ENCODE results near the gene LAMA4.
"Not testable (repeated sequence)": the region's sequence is repeated elsewhere in the genome, so short reads cannot be mapped to it uniquely, and the experiment has no call there.

LAMA4 gene

DNA sequence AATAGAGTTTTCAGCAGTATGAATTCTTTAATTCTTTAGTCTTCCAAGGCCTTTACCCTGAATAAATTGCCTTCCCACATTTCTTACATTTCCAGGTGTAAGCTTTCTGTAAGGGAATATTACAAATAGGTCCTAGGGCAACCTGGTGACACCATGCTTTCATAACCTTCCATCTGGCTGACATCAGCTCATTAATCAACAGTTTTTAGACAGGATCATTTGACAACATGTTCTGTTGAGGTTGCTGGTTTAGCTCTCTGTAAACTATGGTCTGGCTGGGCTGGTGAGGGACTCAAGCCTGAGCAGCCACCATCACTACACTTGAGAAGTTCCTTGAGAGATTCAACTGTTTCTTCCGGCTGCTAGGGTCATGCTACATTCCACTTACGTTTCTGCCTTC is 147.8 kb downstream of the LAMA4 start:
- Histone ChIP-seq H2AFZ (ENCODE audit: low read depth, low read length, severe bottlenecking) (no peak overlapping the region), H3K4me3 (ENCODE audit: insufficient read depth, low read length, poor library complexity, severe bottlenecking) (no peak overlapping the region), H3K79me2 (ENCODE audit: insufficient read depth, low read length) (no peaks in the 10 kb centered on the region), H3K4me2 (ENCODE audit: low read depth, low read length, poor library complexity, severe bottlenecking) (no peak overlapping the region), H3F3A (ENCODE audit: insufficient read depth) (no peaks in the 10 kb centered on the region), H3K9me2 (replicated peaks; ENCODE audit: insufficient read depth, low read length) (no peaks in the 10 kb centered on the region), H3K9ac (ENCODE audit: low read length) (no peak overlapping the region), H3K27ac (ENCODE audit: low read depth, low read length) (no peak overlapping the region), H3K36me3 (ENCODE audit: low read length) (no peaks in the 10 kb centered on the region), H4K20me1 (ENCODE audit: low read depth, low read length) (no peaks in the 10 kb centered on the region), H3K27me3 (ENCODE audit: low read length) (no peaks in the 10 kb centered on the region), H3K9me3 (ENCODE audit: insufficient read depth, low read length) (no peaks in the 10 kb centered on the region)
- TF ChIP-seq, protein P1, sequence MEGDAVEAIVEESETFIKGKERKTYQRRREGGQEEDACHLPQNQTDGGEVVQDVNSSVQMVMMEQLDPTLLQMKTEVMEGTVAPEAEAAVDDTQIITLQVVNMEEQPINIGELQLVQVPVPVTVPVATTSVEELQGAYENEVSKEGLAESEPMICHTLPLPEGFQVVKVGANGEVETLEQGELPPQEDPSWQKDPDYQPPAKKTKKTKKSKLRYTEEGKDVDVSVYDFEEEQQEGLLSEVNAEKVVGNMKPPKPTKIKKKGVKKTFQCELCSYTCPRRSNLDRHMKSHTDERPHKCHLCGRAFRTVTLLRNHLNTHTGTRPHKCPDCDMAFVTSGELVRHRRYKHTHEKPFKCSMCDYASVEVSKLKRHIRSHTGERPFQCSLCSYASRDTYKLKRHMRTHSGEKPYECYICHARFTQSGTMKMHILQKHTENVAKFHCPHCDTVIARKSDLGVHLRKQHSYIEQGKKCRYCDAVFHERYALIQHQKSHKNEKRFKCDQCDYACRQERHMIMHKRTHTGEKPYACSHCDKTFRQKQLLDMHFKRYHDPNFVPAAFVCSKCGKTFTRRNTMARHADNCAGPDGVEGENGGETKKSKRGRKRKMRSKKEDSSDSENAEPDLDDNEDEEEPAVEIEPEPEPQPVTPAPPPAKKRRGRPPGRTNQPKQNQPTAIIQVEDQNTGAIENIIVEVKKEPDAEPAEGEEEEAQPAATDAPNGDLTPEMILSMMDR (IDR thresholded peaks at IDR 0.05; ENCODE audit: insufficient read depth, low read length, poor library complexity, severe bottlenecking) = no peak
- no peak for TF ChIP-seq EZH2phosphoT487 (conservative IDR thresholded peaks at IDR 0.05; ENCODE audit: low read length)

GRCh38 chr6:112106026-112106425 is 148.3 kb downstream of the LAMA4 start:
- not testable (repeated sequence) for H3K9me2 ChIP-seq (replicated peaks; ENCODE audit: insufficient read depth, low read length); H3K4me2 ChIP-seq (ENCODE audit: low read depth, low read length, poor library complexity, severe bottlenecking); H2AFZ ChIP-seq (ENCODE audit: low read depth, low read length, severe bottlenecking); H3K4me3 ChIP-seq (ENCODE audit: insufficient read depth, low read length, poor library complexity, severe bottlenecking); H3K79me2 ChIP-seq (ENCODE audit: insufficient read depth, low read length); H3K9ac ChIP-seq (ENCODE audit: low read length); H3K36me3 ChIP-seq (ENCODE audit: low read length); H3K27me3 ChIP-seq (ENCODE audit: low read length); H4K20me1 ChIP-seq (ENCODE audit: low read depth, low read length); H3K27ac ChIP-seq (ENCODE audit: low read depth, low read length); H3F3A ChIP-seq (ENCODE audit: insufficient read depth); H3K9me3 ChIP-seq (ENCODE audit: insufficient read depth, low read length)

- H3K4me2 ChIP-seq (ENCODE audit: low read depth, low read length, poor library complexity, severe bottlenecking) = no peak overlapping the region
- H3K9me2 ChIP-seq (replicated peaks; ENCODE audit: insufficient read depth, low read length) = no peaks in the 10 kb centered on the region
- H3K79me2 ChIP-seq (ENCODE audit: insufficient read depth, low read length) = no peaks in the 10 kb centered on the region
- no peak overlapping the region for H3K9ac ChIP-seq (ENCODE audit: low read length)
- no peaks in the 10 kb centered on the region for H3K9me3 ChIP-seq (ENCODE audit: insufficient read depth, low read length)
- no peak overlapping the region for H2AFZ ChIP-seq (ENCODE audit: low read depth, low read length, severe bottlenecking)
- H3K36me3 ChIP-seq (ENCODE audit: low read length) = no peaks in the 10 kb centered on the region
- H3F3A ChIP-seq (ENCODE audit: insufficient read depth) = no peaks in the 10 kb centered on the region
- H3K4me3 ChIP-seq (ENCODE audit: insufficient read depth, low read length, poor library complexity, severe bottlenecking) = no peak overlapping the region
- TF ChIP-seq EZH2phosphoT487 (conservative IDR thresholded peaks at IDR 0.05; ENCODE audit: low read length) = no peak
- TF ChIP-seq, protein P1 (IDR thresholded peaks at IDR 0.05; ENCODE audit: insufficient read depth, low read length, poor library complexity, severe bottlenecking) = no peak
- H3K27ac ChIP-seq (ENCODE audit: low read depth, low read length) = no peak overlapping the region
- H3K27me3 ChIP-seq (ENCODE audit: low read length) = no peaks in the 10 kb centered on the region
- H4K20me1 ChIP-seq (ENCODE audit: low read depth, low read length) = no peaks in the 10 kb centered on the region
Measured at GRCh38 chr6:112100561-112100960, 153.8 kb downstream of the LAMA4 start.

- no peak overlapping the region for H2AFZ ChIP-seq (ENCODE audit: low read depth, low read length, severe bottlenecking)
- H3K9me2 ChIP-seq (replicated peaks; ENCODE audit: insufficient read depth, low read length) = no peaks in the 10 kb centered on the region
- H3K36me3 ChIP-seq (ENCODE audit: low read length) = no peaks in the 10 kb centered on the region
- H3K27me3 ChIP-seq (ENCODE audit: low read length) = no peaks in the 10 kb centered on the region
- H3K9me3 ChIP-seq (ENCODE audit: insufficient read depth, low read length) = no peaks in the 10 kb centered on the region
- H3K27ac ChIP-seq (ENCODE audit: low read depth, low read length) = no peak overlapping the region
- no peaks in the 10 kb centered on the region for H3K79me2 ChIP-seq (ENCODE audit: insufficient read depth, low read length)
- H4K20me1 ChIP-seq (ENCODE audit: low read depth, low read length) = no peaks in the 10 kb centered on the region
- H3K9ac ChIP-seq (ENCODE audit: low read length) = no peak overlapping the region
- no peak overlapping the region for H3K4me3 ChIP-seq (ENCODE audit: insufficient read depth, low read length, poor library complexity, severe bottlenecking)
- no peaks in the 10 kb centered on the region for H3F3A ChIP-seq (ENCODE audit: insufficient read depth)
- TF ChIP-seq, protein P1 (IDR thresholded peaks at IDR 0.05; ENCODE audit: insufficient read depth, low read length, poor library complexity, severe bottlenecking) = no peak
- no peak for TF ChIP-seq EZH2phosphoT487 (conservative IDR thresholded peaks at IDR 0.05; ENCODE audit: low read length)
- no peak overlapping the region for H3K4me2 ChIP-seq (ENCODE audit: low read depth, low read length, poor library complexity, severe bottlenecking)
Measured at GRCh38 chr6:112096901-112097300, 157.5 kb downstream of the LAMA4 start.
